Mononuclear cell (primary cell): ENCODE measurements around the gene BTNL3. TPM values are rescaled to one million over a fixed set of nuclear protein-coding genes. Genes with fewer than 3 reads are reported as not detected.
"Not testable (repeated sequence)": the region's sequence is repeated elsewhere in the genome, so short reads cannot be mapped to it uniquely, and the experiment has no call there.

Experiments
- H3K27me3 ChIP-seq: 2 replicates; pipeline ENCODE4 v1.6.0; 2011; ENCODE audit warnings: low read length, control low read depth; ENCODE audit not compliant: insufficient read depth
- H3K4me1 ChIP-seq: 2 replicates; pipeline ENCODE4 v1.5.1; 2011; ENCODE audit warnings: mild to moderate bottlenecking, low read length, control low read depth; ENCODE audit not compliant: insufficient read depth
- H3K4me3 ChIP-seq: 2 replicates; pipeline ENCODE4 v1.5.1; 2011; ENCODE audit warnings: mild to moderate bottlenecking, low read length, moderate library complexity
- H3K9me3 ChIP-seq: 2 replicates; pipeline ENCODE4 v1.5.1; 2011; ENCODE audit warnings: low read depth, mild to moderate bottlenecking, control low read depth, low read length
- total RNA-seq: library from RNA; depleted of rRNA; stranded (reverse); fragments of >200 nt; gene quantifications from one replicate; pipeline ENCODE4 v1.2.3, GENCODE V29; 2012

BTNL3 gene
- total RNA-seq, 1 donor = not detected

GRCh38 chr5:180990882-180991242 lies 2.2 kb downstream of the BTNL3 start:
- H3K27me3 ChIP-seq = no peaks in the 10 kb centered on the region
- no peaks in the 10 kb centered on the region for H3K4me1 ChIP-seq
- H3K4me3 ChIP-seq = no peak overlapping the region
- no peaks in the 10 kb centered on the region for H3K9me3 ChIP-seq

- no peaks in the 10 kb centered on the region for H3K9me3 ChIP-seq
- peaks cover 6% of the 10 kb centered on the region for H3K27me3 ChIP-seq
- H3K4me1 ChIP-seq = no peaks in the 10 kb centered on the region
- no peak overlapping the region for H3K4me3 ChIP-seq
Observed at GRCh38 chr5:181001947-181002346, 13.3 kb downstream of the BTNL3 start.

GRCh38 chr5:181005791-181006190 lies 17.1 kb downstream of the BTNL3 start:
- Histone ChIP-seq H3K4me1 (no peaks in the 10 kb centered on the region), H3K27me3 (peaks cover 3% of the 10 kb centered on the region), H3K4me3 (no peak overlapping the region), H3K9me3 (no peaks in the 10 kb centered on the region)

- Histone ChIP-seq H3K4me3 (no peak overlapping the region), H3K4me1 (no peaks in the 10 kb centered on the region), H3K27me3 (peaks cover 3% of the 10 kb centered on the region), H3K9me3 (no peaks in the 10 kb centered on the region)
Observed at GRCh38 chr5:181008136-181008535, 19.5 kb downstream of the BTNL3 start.

- not testable (repeated sequence) for H3K4me1 ChIP-seq, H3K27me3 ChIP-seq, H3K9me3 ChIP-seq, H3K4me3 ChIP-seq
Observed at GRCh38 chr5:181010018-181010417, 21.4 kb downstream of the BTNL3 start.

GRCh38 chr5:181014654-181015053 lies 26.0 kb downstream of the BTNL3 start:
- not testable (repeated sequence) for H3K27me3 ChIP-seq, H3K4me1 ChIP-seq, H3K9me3 ChIP-seq, H3K4me3 ChIP-seq

- H3K4me1 ChIP-seq, H3K9me3 ChIP-seq, H3K4me3 ChIP-seq, H3K27me3 ChIP-seq: not testable (repeated sequence)
Observed at GRCh38 chr5:181017448-181017847, 28.8 kb downstream of the BTNL3 start.

- H3K27me3 ChIP-seq = no peaks in the 10 kb centered on the region
- no peak overlapping the region for H3K4me3 ChIP-seq
- H3K4me1 ChIP-seq = no peaks in the 10 kb centered on the region
- H3K9me3 ChIP-seq = peaks cover 15% of the 10 kb centered on the region
Observed at GRCh38 chr5:181020688-181021087, 32.0 kb downstream of the BTNL3 start.

GRCh38 chr5:181024245-181025064 lies 35.8 kb downstream of the BTNL3 start:
- Histone ChIP-seq H3K27me3 (no peaks in the 10 kb centered on the region), H3K4me3 (no peak overlapping the region), H3K4me1 (no peaks in the 10 kb centered on the region), H3K9me3 (peaks cover 15% of the 10 kb centered on the region)

GRCh38 chr5:181027452-181028031 lies 38.9 kb downstream of the BTNL3 start:
- H3K27me3 ChIP-seq = no peaks in the 10 kb centered on the region
- no peaks in the 10 kb centered on the region for H3K4me1 ChIP-seq
- no peak overlapping the region for H3K4me3 ChIP-seq
- peaks cover 6% of the 10 kb centered on the region for H3K9me3 ChIP-seq

GRCh38 chr5:181028032-181028819 lies 39.6 kb downstream of the BTNL3 start:
- no peaks in the 10 kb centered on the region for H3K27me3 ChIP-seq
- H3K4me1 ChIP-seq = no peaks in the 10 kb centered on the region
- H3K4me3 ChIP-seq = no peak overlapping the region
- H3K9me3 ChIP-seq = no peaks in the 10 kb centered on the region

- no peaks in the 10 kb centered on the region for H3K9me3 ChIP-seq
- no peak overlapping the region for H3K4me3 ChIP-seq
- no peaks in the 10 kb centered on the region for H3K27me3 ChIP-seq
- no peaks in the 10 kb centered on the region for H3K4me1 ChIP-seq
Observed at GRCh38 chr5:181031716-181032115, 43.1 kb downstream of the BTNL3 start.

- Histone ChIP-seq H3K4me3 (no peak overlapping the region), H3K9me3 (no peaks in the 10 kb centered on the region), H3K4me1 (no peaks in the 10 kb centered on the region)
Observed at GRCh38 chr5:181035991-181036815, 47.6 kb downstream of the BTNL3 start.

GRCh38 chr5:181036816-181037364 lies 48.2 kb downstream of the BTNL3 start:
- Histone ChIP-seq H3K27me3 (peaks cover 4% of the 10 kb centered on the region), H3K4me3 (no peak overlapping the region), H3K9me3 (no peaks in the 10 kb centered on the region), H3K4me1 (no peaks in the 10 kb centered on the region)

More at GRCh38 chr5:181035991-181036815, 47.6 kb downstream of the BTNL3 start:
- peaks cover 4% of the 10 kb centered on the region for H3K27me3 ChIP-seq
